ENCODE measurements around the gene TMEM38A.
"Not testable (repeated sequence)": the region's sequence is repeated elsewhere in the genome, so short reads cannot be mapped to it uniquely, and the experiment has no call there.

Gene TMEM38A

GRCh38 chr19:16640951-16641350 is 20.0 kb upstream of the TMEM38A start:
- DNase-seq: no peak

DNA sequence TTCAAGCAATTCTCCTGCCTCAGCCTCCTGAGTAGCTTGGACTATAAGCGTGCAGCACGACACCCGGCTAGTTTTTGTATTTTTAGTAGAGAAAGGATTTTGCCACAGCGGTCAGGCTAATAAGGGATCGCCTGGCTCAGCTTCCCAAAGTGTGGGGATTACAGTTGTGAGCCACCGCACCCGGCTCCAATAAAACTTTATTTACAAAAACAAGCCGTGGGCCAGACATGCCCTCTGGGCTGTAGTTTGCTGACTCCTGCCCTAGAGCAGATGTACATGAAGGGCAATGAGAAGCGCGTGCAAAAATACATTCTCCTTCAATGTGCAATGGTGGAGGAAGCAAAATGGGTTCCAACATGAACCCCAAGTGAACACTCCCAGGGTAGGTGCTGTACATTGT is 19.2 kb upstream of the TMEM38A start:
- no peak for DNase-seq

GRCh38 chr19:16645140-16645539 is 15.8 kb upstream of the TMEM38A start:
- no peak for DNase-seq

DNA sequence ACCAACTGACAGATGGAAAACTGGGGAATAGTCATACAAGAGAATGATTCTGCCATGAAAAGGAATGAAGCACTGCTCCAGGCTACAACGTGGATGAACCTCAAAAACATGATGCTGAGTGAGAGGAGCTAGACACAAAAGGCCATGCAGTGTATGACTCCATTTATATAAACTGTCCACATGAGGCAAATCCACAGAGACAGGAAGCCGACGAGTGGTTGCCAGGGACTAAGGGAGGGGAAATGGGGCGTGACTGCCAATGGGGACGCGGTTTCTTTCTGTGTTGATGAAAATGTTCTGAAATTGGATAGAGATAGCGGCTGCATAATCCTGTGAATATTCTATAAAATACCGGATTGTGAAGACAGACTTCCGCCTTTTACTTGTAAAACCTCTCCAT is 11.2 kb upstream of the TMEM38A start:
- DNase-seq: no peak

- no peak for DNase-seq
These were observed 10.1 kb upstream of the TMEM38A start for GRCh38 chr19:16650821-16651220.

DNA sequence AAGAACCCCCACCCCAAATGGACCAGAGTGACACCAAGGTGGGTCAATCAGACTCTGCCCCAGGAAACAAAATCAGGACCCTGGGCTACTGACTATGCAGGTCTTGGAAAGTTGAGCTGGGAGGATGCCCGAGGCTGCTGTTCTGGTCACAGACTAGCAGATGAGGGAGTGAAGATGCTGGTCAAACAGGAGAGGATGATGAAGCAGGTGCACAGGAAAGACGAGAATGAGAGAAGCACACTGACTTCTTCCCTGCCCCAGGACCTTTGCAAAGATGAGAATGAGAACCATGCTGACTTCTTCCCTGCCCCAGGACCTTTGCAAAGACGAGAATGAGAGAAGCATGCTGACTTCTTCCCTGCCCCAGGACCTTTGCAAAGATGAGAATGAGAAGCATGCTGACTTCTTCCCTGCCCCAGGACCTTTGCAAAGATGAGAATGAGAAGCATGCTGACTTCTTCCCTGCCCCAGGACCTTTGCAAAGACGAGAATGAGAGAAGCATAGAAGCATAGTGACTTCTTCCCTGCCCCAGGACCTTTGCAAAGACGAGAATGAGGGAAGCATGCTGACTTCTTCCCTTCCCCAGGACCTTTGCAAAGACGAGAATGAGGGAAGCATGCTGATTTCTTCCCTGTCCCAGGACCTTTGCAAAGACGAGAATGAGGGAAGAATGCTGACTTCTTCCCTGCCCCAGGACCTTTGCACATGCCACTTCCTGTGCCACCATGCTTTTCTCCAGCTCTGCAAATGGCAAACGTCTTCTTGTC is 9.3 kb upstream of the TMEM38A start:
- DNase-seq: not testable (repeated sequence)

GRCh38 chr19:16652854-16653253 is 8.1 kb upstream of the TMEM38A start:
- DNase-seq: no peak

- DNase-seq: no peak
These were observed 6.8 kb upstream of the TMEM38A start for GRCh38 chr19:16654140-16654539.

- DNase-seq: no peak
These were observed 6.3 kb upstream of the TMEM38A start for GRCh38 chr19:16654627-16655026.

GRCh38 chr19:16655727-16656126 is 5.2 kb upstream of the TMEM38A start:
- no peak for DNase-seq

DNA sequence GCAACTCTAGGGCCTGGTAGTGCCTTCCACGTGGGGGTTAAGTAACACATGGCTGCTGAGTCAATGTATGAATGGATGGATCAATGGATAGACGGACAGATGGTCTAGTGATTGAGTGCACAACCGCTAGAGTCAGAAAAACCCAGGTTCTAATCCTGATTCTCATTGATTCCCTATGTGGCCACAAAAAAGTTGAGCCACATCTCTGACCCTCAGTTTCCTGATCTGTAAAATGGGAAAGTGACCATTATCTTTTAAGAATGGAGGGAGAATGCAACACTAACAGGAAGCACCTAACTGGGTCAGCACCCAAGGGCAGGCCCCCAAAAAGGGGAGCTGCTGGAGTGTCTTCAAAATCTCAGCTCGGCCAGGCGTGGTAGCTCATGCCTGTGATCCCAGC is 3.6 kb upstream of the TMEM38A start:
- DNase-seq: no peak

GRCh38 chr19:16659464-16659831 is 1.5 kb upstream of the TMEM38A start:
- no peak for DNase-seq

- peak; percentile 99 for DNase-seq
These were observed 869 bp upstream of the TMEM38A start, which contains the start of gene SMIM7 for GRCh38 chr19:16659832-16660708. Gene SMIM7 (minus strand): TSS chr19:16660144. CDS start chr19:16660110, 34 bp downstream.

GRCh38 chr19:16661480-16662034 is 618 bp downstream of the TMEM38A start:
- peak; percentile 58 for DNase-seq

- DNase-seq: no peak
These were observed 7.2 kb downstream of the TMEM38A start for GRCh38 chr19:16668176-16668575.

DNA sequence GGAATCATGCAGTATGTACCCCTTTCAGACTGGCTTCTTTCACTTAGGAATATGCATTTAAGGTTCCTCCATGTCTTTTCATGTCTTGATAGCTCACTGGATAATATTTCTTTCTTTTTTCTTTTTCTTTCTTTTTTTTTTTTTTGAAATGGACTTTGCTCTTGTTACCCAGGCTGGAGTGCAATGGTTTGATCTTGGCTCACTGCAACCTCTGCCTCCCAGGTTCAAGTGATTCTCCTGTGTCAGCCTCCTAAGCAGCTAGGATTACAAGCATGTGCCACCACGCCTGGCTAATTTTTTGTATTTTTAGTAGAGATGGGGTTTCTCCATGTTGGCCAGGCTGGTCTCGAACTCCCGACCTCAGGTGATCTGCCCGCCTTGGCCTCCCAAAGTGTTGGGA is 7.8 kb downstream of the TMEM38A start:
- DNase-seq: not testable (repeated sequence)

DNA sequence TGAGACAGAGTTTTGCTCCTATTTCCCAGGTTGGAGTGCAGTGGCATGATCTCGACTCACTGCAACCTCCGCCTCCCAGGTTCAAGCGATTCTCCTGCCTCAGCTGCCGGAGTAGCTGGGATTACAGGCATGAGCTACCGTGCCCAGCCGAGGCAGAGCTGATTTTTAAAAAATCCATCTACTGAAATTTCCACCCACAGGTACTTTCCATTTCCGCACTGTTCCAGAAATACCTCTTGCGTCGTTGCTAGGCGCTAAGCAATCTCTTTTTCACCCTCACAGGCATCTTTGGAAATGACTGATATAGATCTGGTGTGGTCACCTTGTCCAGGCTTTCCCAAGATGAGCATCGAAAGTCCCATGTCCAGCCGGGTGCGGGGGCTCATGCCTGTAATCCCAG is 9.4 kb downstream of the TMEM38A start:
- DNase-seq: no peak

DNA sequence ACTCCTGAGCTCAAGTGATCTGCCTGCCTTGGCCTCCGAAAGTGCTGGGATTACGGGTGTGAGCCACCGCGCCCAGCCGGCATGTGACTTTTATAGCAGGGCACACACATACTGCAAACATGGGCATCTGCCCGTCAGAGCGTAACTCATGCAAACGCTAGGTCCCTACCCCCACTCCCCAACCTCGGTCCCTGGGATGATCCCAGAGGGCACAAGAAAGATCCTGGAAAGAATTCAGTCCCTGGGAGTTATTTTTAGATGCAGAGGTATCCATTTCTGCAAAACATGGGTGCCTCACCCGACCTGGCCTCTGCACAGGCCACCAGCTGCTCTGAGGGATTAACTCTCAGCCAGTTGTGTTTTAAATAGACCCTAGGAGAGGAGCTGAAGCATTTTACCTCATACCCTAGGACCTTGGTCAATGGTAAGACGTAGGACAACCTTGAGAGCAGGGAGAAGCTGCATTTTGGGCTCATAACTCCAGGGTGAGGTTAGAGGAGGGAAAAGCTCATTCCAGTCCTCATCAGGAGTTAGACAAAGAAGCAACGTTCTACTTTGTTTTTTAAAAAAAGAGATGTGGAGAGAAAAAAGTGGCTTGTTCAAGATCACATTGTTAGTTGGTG is 10.8 kb downstream of the TMEM38A start:
- DNase-seq: no peak

- DNase-seq: no peak
These were observed 12.3 kb downstream of the TMEM38A start for GRCh38 chr19:16673231-16673630.

- DNase-seq: not testable (repeated sequence)
These were observed 12.9 kb downstream of the TMEM38A start for GRCh38 chr19:16673839-16674238.

- no peak for DNase-seq
These were observed 15.3 kb downstream of the TMEM38A start for GRCh38 chr19:16676101-16676798.

DNA sequence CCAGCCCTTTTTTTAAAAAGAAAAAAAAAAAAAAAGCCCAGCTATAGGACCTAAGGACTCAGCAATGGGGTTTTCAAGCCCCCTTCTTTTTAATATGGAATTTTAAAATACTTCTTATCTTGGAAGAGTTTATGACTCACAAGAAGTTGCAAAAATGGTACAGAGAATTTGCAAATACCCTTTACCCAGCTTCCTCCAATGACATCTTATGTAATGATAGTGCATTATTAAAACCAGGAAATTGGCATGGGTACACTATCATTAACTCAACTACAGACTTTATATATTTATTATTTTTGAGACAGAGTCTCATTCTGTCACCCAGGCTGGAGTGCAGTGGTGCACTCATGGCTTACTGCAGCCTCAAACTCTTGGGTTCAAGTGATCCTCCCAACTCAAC is 16.1 kb downstream of the TMEM38A start:
- no peak for DNase-seq

DNA sequence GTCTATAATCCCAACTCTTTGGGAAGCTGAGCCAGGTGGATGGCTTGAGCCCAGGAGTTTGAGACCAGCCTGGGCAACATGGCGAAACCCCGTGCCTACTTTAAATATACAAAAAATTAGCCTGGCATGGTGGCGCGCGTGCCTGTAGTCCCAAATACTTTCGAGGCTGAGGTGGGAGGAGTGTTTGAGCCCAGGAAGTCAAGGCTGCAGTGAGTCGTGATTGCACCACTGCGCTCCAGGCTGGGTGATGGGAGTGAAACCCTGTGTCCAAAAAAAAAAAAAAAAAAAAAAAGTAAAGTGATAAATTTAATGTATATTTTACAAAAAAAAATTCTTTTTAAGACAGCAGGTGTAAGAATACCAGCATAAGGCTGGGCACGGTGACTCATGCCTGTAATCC is 17.6 kb downstream of the TMEM38A start:
- no peak for DNase-seq
